Left ventricle myocardium superior (tissue), 1 donor: Measurements from ENCODE around the gene PKD1L1. TPM values are rescaled to one million over a fixed set of nuclear protein-coding genes. Genes with fewer than 3 reads are reported as not detected.

Source experiments
- ATAC-seq: fragments of 200-7000 bp; cut with Tn5 transposase; one replicate; pipeline ENCODE4 v1.9.1; 2020; ENCODE audit warnings: mild to moderate bottlenecking, moderate library complexity
- DNase-seq: peaks from one replicate; pipeline ENCODE4 v3.0.0-alpha.2; 2020
- intact Hi-C: fragments of 100-400 bp; cut with micrococcal nuclease; formaldehyde crosslinking; loops from one replicate; pipeline ENCODE4 v1.11.0; 2022
- total RNA-seq: library from RNA; stranded (reverse); fragmentation: NEBNext Ultra II Directional; extraction: Animal tissue kit (Norgen Biotek cat#: 25700); gene quantifications from one replicate; pipeline ENCODE4 v1.2.1, GENCODE V29; 2021
- donor health status: DM: no; HTN: yes; CAD: no; lungs with severe emphysema.

PKD1L1 gene
- total RNA-seq, 1 donor from 2014 or later = 2.8 TPM

GRCh38 chr7:47735431-47736345, 212.6 kb downstream of the PKD1L1 start:
- intact Hi-C loops = no loop called here
- ATAC-seq (no peak), DNase-seq (no peak)

GRCh38 chr7:47734949-47735291, 213.3 kb downstream of the PKD1L1 start:
- DNase-seq (no peak), ATAC-seq (no peak)
- intact Hi-C loops = no loop called here

- intact Hi-C loops = no loop called here
- ATAC-seq = no peak
- DNase-seq = no peak
Measured at GRCh38 chr7:47734287-47734948, 213.8 kb downstream of the PKD1L1 start.

GRCh38 chr7:47730142-47730541, 218.1 kb downstream of the PKD1L1 start:
- ATAC-seq (no peak), DNase-seq (no peak)
- intact Hi-C loops = no loop called here

- intact Hi-C loops = loop anchor here (5.0 kb wide), 1 partner anchor 59 kb away; no protein-coding TSS in a partner anchor
- no peak for DNase-seq
- no peak for ATAC-seq
Measured at GRCh38 chr7:47726047-47726726, 222.1 kb downstream of the PKD1L1 start.

GRCh38 chr7:47725031-47725780, 223.1 kb downstream of the PKD1L1 start:
- no peak for ATAC-seq
- intact Hi-C loops = loop anchor here (5.0 kb wide), 1 partner anchor 58 kb away; no protein-coding TSS in a partner anchor
- no peak for DNase-seq

Other genes with a start within 250 kb of the PKD1L1 start
- 28.4 TPM for gene HUS1, start 31.1 kb upstream of the PKD1L1 start, total RNA-seq
- not detected for gene SUN3, start 80.6 kb upstream of the PKD1L1 start, total RNA-seq
- gene C7orf57, start 87.1 kb upstream of the PKD1L1 start, total RNA-seq = not detected
- 20.9 TPM for gene UPP1, start 140.8 kb upstream of the PKD1L1 start, total RNA-seq
- gene ABCA13, start 223.0 kb upstream of the PKD1L1 start, total RNA-seq = 0.20 TPM